GM12875 (cell line): ENCODE data around the gene APBA2.

Experiments
- H3K4me3 ChIP-seq: one replicate; pipeline ENCODE4 v1.5.1; 2011; ENCODE audit warnings: low read depth, low read length, control low read depth
- TF ChIP-seq, protein P1 (sequence below): IDR thresholded peaks from 2 replicates; pipeline ENCODE4 v1.5.1; 2011; ENCODE audit warnings: low read depth, mild to moderate bottlenecking, control low read depth, inconsistent platforms, low read length, moderate library complexity, borderline replicate concordance; ENCODE audit not compliant: insufficient read depth

Gene APBA2

DNA sequence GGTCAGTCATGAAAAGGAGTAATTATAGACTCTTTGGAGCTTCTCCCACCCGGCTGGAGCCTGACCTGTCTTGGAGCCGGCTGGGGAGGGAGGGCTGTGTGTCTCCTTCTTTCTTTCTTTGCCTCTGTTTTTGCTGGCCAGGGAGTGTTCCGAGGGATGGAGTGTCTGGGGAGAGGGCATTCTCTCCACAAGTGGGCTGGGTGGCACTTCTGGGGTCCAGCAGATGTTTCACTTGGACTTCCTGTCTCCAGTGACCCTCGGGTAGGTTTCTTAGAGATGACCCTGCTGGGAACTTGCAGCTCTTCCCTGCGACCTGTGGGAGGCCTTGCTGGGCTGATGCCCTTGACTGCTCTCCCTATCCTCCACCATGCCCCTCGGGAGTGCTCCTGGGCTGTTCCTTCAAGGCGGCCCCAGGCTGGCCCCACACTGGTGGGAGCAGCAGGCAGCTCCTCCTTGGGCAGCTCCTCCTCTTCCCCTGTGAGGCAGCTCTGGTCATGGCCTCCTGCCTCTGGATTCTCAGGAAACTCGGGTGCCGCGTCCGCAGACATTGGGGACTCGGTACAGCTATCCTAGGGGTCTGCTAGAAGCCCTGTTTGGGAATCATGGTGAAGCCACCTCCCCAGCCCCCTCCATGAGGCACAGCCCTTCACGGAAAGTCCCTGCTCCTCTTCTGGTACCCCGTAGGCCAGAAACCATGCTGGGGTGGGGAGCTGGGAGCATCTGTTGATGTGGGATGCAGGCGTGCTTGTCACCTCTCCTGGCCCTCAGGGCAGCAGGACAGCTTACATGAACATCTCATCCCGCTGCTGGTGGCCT, 44.9 kb downstream of the APBA2 start:
- H3K4me3 ChIP-seq, result no peak overlapping the region
- TF ChIP-seq, protein P1, sequence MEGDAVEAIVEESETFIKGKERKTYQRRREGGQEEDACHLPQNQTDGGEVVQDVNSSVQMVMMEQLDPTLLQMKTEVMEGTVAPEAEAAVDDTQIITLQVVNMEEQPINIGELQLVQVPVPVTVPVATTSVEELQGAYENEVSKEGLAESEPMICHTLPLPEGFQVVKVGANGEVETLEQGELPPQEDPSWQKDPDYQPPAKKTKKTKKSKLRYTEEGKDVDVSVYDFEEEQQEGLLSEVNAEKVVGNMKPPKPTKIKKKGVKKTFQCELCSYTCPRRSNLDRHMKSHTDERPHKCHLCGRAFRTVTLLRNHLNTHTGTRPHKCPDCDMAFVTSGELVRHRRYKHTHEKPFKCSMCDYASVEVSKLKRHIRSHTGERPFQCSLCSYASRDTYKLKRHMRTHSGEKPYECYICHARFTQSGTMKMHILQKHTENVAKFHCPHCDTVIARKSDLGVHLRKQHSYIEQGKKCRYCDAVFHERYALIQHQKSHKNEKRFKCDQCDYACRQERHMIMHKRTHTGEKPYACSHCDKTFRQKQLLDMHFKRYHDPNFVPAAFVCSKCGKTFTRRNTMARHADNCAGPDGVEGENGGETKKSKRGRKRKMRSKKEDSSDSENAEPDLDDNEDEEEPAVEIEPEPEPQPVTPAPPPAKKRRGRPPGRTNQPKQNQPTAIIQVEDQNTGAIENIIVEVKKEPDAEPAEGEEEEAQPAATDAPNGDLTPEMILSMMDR, result no peak

DNA sequence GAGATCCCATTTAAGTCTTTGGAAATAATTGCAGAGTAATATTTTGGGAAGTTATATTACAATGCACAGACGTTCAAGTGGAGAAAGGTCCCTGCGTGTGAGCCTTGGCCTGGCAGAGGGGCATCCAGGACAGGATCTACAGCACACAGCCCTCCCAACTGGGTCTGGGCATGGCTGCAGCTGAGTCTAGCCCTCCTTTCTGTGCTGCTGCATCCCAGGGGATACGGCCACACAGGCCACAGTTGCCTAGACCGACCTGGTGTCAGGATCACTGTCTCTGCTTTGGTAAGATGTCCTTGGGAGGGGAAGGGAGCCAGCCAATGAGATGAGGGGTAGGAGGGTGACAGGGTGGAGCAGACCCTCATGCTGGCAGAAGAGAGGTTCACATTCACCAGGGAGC, 46.1 kb downstream of the APBA2 start:
- TF ChIP-seq, protein P1, result no peak
- H3K4me3 ChIP-seq, result no peak overlapping the region

- TF ChIP-seq, protein P1, result no peak
- no peak overlapping the region for H3K4me3 ChIP-seq
Observed at GRCh38 chr15:28932361-28932760, 46.6 kb downstream of the APBA2 start.

GRCh38 chr15:28933710-28934445, 48.1 kb downstream of the APBA2 start:
- no peak overlapping the region for H3K4me3 ChIP-seq
- TF ChIP-seq, protein P1, result no peak

- TF ChIP-seq, protein P1, result no peak
- no peak overlapping the region for H3K4me3 ChIP-seq
Observed at GRCh38 chr15:28934645-28935044, 48.9 kb downstream of the APBA2 start.

DNA sequence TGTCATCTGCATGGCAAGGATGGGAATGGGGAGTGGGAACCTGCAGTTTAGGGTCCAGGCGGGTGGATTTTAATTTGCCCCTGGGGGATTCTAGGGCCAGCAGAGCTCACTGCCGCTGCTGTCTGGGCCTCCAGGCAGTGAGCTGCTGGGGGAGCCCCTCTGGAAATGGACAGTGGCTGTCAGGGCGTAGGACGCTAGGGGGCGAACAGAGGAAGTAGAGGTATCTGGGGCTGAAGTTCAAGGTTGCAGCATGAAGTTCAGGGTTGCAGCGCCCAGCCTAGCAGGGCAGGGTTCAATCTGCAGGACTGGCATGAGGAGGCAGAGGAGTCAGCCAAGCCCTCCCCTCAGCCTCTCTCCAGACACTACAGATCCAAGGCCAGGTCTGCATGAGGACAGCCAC, 49.5 kb downstream of the APBA2 start:
- H3K4me3 ChIP-seq, result no peak overlapping the region
- TF ChIP-seq, protein P1, result peak; percentile 43; the same call in 1 of the 2 replicates
